NCI-H128 (cell line): Measurements from ENCODE around the gene GRK4.
"Not testable (repeated sequence)": the region's sequence is repeated elsewhere in the genome, so short reads cannot be mapped to it uniquely, and the experiment has no call there.

Experiments used
- DNase-seq: peaks from one replicate; lab custom pipeline; 2025; ENCODE audit not compliant: unreplicated experiment; lab: John Stamatoyannopoulos, UW

GRK4 gene

DNA sequence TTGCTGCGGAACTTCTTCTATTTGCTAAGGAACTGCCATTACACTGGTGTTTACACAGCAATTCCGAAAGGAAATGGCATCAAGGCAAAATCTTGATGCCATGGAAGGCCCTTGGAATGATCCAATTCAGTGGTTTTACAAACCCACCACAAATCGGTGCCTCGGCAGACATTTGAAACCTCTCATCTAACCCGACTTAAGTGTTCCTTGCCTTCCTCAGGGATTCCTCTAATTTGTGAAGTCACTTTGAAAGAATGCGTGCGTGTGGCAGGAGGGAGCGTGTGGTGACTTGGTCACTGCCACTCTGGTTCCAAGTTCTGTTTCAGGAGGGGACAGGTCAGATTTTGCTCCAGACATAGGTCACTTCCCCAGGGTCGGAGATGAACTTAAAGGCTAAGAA lies 4.9 kb upstream of the GRK4 start:
- no peak for DNase-seq

DNA sequence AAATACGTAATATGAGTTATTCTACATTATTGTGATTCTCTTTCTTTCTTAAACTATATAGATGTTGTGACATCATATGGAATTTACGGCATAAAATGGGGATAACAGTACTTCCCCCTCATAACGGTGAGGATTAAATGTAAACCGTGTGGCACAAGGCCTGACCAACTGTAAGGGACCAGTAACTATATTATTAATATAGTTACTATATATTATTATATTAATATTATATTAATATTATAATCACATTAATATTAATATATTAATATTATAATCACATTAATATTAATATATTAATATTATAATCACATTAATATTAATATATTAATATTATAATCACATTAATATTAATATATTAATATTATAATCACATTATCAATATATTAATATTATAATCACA lies 2.9 kb upstream of the GRK4 start:
- DNase-seq = not testable (repeated sequence)

DNA sequence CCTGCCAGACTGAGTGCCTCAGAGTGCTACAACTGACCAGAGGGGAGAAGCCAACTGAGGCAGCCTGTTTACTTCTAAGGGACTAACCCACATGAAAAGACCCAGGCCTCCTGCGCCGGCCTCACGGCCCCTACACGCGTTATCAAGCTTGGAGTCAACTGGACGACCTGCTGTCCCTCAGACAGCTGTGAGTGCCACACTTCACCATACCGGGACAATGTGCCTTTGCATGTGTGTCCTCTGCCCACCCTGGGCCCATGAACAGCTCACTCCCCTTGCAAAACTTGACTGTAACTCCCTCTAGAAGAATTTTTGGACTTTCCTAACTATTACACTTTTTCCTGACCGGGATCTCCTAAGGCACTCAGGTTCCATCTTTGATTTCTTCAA lies 2.0 kb upstream of the GRK4 start:
- DNase-seq = no peak

DNA sequence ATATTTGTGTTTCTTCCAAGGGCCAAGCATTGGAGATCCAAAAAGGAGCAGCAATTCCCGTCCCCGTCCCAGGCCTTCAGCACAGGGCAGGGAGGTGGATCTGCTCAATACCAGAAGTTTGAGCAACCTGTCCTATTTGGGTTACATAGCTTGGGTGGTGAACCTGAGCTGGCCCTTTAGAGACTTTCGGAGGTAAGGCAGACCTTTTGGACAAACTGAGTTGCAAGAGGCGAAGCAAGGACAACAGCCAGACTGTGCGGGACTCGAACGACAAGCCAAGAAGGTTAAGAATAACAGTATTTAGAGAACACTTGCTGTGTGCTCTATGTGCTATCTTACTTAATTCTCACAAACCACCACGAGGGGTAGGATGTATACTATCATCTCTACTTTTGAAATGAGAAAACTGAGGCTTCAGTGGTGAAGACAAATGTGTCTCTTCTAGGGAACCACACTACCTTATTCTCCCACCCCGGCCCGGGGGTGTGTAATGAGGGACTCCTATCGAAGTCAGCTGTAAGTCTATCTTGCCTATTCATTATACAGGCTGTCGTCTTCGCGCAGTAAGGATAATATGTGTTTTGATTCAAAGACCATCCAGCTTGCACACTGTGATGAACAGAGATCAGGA lies 1.4 kb upstream of the GRK4 start:
- no peak for DNase-seq

DNA sequence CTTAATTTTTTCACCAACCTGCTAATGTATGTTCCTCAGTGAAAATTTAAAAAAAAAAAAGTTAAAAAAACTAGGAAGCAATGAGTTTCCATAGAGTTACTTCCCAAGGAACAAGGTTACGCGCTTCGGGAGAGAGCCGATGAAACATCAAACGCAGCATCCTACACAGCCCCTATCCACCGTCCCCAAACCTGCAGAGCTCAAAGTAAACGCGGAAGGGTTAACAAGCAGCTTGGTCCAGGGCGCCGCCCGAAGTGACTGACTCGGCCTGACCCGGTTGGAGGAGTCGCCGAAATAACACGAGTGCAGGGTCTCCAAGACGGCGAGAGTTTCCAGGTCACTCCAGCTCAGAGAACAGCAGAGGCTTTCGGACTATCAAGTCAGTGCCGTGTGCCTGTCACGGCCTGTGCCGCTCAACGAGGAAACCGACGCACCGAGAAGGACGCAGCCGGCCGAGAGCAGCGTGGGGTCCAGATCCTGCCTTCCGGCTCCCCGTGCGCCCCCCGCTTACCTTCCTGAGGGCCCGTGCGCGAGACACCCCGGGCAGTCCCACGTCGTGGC lies 677 bp upstream of the GRK4 start:
- no peak for DNase-seq

DNA sequence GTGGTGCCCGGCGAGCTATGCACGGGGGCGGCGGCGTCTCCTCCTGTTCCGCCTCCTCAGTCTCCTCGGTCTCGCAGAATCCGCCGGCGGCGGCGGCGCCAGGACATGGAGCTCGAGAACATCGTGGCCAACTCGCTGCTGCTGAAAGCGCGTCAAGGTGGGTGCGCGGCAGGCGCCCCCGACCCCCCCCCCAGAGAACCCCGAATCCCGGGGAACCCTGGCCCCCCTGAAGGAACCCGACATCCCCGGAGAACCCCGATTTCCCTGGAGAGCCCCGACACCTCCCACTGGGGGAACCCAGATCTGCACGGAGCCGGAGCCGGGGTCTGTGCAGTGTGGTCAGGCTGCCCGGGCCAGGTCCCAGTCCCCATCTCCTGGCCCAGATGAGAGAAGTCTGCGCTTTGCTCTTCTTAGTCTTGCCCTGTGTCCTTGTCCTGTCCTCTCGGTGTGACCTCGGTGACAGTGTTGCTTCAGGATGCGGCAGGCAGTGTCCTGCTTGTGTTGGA lies 648 bp downstream of the GRK4 start:
- no peak for DNase-seq

DNA sequence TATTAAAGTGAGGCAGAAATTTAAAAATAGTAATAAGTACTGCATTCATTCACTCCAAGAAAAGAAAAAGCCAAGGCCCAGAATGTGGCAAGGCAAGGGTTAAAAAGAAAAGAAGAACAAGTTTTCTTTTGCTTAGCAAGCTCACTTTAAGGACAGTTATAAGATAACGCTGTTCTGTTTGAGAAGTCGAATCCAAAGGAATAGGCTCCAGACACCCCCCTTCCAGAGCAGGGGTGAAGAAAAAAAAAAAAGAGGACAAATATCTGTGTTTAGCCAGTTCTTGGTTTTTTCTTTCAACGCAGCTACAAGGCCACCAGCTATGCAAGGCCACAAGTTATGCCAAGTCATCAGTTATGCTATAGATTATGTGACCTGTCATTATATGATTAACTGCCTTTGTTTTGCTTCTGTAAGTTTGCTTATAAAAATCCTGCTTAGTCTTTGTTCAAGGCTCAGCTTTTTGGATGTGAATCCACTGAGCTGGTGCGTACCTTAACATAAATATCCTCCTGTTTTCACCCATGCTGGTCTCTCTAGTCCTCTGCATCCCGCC lies 1.4 kb downstream of the GRK4 start:
- DNase-seq = no peak

DNA sequence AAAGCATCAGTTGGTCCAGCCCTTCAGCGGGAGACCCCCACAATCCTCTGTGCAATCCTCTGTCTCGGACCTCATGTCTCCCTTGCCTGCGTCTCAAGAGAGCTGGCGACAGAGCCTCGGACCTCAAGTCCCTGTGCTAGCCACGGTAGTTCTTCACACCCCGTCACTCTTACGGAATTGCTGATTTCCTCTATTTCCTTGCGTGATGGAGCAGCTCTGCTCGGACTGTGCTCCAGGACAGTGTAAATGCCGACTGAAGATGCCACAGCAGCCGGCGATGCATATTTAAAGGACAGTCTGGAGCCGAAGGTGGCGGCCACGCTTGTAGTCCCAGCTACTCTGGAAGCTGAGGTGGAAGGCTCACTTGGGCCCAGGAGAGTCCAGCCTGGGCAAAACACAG lies 1.9 kb downstream of the GRK4 start:
- no peak for DNase-seq

DNA sequence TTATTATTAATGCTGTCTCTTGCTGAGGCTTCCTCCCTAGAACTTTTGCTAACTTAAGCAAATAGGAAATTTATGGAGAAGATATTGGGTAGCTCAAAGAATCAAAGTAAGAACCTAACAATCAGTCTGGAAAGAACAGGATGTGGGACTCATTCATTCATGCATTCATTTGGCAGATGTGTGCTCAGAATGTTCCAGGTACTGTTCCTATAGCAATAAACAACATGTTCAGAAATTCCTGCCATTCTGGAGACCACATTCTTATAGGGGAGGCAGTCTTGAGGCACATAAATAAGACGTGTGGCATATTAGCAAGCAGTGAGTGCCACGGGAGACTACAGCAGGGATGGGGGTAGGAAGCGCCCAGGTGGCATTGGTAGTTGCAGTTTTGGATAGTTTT lies 5.0 kb downstream of the GRK4 start:
- DNase-seq = no peak

DNA sequence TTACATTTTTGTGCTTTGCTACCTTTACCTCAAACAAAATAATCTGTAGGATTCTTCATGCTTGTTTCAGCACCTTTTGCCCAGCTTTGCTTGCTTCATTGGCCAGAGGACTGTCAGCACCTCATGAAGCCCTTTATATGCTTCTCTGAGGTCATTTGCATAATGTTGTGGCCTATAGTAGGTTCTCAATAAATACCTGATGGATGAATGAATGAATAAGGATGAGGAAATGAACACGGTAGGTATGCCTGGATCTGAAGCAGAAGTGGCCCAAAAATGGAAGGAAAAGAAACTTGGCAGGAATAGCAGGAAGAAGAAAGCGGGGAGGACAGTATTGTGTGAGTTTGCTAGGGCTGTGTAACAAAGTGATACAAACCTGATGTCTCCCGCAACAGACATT lies 7.9 kb downstream of the GRK4 start:
- DNase-seq = no peak

DNA sequence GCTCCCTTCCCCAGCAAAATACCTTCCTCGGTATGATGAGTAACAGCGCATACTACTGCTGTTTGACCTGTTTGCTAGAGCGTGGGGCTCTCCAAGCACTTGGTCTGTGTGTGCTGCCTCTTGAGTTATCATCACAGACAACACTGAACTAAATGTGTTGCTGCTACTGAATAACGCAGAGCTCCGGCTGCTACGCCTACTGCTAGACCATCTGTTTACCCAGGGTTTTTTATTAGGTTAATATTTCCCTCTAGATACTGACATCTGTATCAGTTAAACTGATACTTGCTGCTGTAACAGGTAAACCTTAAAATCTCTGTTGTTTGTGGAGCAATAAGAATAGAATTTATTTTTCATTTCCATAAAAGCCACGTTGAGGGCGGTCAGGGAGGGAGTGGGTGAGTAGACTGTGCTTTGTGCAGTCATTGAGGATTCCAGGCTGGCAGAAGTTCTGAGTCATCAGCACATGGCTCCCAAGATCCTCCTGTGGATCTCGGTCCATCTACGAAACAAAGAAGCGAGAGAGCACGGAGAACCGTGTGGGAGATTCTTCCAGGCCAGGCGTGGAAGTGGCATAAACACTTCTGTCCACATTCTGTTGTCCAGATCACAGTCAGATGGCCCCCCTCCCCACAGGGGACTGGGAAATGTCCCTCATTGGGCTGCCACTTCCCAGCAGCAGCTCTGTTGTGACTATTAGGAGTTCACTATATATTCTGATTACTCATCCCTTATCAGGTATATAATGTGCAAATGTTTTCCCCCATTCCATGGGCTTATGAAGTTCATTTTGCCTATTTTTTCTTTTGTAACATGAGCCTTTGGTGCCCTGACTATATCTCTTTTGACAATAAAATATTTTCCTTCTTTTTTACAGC lies 14.1 kb downstream of the GRK4 start:
- DNase-seq = no peak

DNA sequence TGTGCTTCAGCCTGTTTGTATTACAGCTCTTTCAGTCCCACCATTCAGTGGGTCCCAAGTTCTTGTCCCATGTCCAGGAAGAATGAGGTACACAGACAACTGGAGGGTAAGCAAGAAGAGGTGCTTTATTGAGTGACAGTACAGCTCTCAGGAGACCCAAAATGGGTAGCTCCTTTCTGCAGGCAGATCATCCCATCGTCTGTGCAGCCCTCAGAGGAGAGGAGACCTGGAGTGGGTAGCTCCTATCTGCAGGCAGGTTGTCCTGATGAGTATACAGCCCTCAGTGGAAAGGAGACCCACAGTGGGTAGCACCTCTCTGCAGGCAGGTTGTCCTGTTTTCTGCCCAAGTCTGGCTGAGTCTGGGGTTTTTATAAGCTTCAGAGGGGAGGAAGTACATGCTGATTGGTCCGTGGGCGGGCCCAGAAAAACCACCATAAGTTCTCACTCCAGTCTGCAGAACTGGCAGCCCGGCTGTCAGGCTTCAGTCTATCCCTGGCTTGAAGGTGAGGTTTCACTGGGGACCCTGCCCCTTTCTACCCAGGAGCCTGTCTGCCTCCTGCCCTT lies 18.0 kb downstream of the GRK4 start:
- no peak for DNase-seq

DNA sequence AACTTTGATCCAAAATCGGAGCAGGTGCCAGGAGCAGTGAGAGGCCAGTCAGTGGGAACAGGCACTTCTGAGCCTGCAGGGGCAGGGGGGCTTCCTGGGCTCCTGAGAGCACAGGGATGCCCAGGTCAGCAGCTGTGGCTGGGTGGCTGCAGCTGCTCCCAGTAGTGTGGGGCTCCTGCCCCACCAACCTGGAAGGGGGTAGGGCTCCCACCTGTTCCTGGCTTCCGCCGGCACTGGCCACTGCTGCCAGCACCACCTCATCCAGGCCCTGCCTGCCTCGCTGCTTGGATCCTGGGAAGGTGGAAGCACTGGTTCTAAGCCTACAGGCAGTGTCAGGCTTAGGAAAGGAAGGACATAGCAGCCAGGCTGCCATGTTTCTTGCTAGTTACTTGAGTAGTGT lies 18.6 kb downstream of the GRK4 start:
- no peak for DNase-seq

DNA sequence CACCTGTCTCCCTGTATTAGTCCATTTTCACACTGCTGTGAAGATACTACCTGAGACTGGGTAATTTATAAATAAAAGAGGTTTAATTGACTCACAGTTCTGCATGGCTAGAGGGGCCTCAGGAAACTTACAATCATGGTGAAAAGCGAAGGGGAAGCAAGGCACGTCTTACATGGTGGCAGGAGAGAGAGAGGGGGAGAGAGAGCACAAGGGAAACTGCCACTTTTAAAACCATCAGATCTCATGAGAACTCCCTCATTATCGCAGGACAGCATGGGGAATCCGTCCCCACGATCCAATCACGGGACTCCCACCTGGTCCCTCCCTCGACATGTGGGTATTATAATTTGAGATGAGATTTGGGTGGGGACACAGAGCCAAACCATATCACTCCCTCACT lies 20.3 kb downstream of the GRK4 start:
- not testable (repeated sequence) for DNase-seq

DNA sequence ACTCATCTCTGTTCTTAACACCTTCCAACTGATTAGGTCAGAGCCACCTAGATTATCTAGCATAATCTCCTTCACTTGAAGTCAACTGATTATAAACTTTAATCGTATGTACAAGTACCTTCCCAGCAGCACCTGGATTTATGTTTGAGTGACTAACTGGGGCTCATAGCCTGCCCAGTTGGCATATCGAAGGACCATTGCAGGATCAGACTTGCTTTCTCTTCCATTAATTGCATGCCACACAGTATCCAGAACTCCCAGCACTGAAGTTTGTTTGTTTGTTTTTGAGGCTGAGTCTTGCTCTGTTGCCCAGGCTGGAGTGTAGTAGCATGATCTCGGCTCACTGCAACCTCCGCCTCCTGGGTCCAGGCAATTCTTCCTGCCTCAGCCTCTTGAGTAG lies 27.9 kb downstream of the GRK4 start:
- DNase-seq = no peak

DNA sequence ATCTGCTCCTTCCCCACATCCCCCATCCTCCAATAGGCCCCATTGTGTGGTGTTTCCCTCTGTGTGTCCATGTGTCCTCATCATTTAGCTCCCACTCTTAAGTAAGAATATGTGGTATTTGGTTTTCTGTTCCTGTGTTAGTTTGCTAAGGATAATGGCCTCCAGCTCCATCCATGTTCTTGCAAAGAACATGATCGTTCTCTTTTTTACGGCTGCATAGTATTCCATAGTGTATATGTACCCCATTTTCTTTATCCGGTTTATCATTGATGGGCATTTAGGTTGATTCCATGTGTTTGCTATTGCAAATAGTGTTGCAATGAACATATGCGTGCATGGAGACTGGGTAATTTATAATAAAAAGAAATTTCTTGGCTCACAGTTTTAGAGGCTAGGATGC lies 31.5 kb downstream of the GRK4 start:
- DNase-seq = no peak

DNA sequence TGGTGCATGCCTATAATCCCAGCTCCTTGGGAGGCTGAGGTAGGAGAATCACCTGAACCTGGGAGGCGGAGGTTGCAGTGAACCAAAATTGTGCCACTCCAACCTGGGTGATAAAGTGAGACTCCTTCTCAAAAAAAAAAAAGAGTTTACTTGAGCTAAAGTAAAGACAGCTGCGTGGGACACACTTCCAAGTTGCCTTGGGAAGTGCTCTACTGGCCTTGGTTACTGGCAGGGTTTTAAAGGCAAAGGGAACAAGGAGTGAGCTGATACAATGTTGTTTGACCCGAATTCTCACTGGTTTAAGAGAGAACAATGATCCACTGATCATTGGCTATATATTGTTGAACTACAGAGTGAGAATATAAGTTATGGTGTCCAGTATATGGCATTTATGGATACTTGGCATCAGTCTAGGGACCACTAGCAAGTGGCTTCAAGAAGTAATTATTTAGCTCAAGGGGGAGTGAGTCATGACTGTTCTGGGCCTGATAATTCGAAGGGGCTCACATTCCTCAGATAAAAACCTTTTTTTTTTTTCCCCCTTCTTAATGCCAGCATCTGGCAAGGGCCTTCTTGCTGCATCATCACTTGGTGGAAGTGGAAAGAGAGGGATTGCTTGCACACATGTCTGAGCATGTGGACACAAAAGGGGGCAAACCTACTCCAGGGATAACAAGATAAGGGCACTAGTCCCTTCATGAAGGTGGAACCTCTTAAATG lies 32.3 kb downstream of the GRK4 start:
- DNase-seq = no peak

DNA sequence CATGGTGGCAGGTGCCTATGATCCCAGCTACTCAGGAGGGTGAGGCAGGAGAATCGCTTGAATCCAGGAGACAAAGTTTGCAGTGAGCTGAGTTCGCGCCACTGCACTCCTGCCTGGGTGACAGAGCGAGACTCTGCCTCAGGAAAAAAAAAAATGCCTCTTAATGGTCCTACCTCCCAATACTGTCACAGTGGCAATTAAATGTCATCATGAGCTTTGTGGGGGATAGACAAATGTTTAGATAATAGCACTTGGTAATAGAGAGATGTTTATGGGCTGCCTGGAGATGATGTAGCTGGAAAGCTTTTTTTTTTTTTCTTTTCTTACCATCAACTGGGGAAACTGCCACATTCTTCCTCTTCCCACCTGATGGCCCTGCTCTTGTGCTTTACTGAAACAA lies 33.0 kb downstream of the GRK4 start:
- DNase-seq = no peak

DNA sequence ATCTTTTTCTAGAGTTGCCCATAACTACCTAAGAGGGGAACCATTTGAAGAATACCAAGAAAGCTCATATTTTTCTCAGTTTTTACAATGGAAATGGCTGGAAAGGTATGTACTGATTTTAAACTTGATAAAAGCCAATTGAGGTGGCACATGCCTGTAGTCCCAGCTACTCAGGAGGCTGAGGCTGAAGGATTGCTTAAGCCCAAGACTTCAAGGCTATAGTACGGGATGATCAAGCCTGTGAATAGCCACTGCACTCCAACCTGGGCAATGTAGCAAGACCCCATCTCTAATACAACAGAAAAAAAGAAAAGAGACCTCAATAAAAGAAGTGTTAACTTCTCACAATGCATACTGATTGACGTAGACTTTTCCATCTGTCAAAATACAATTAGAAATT lies 44.4 kb downstream of the GRK4 start:
- DNase-seq = no peak

DNA sequence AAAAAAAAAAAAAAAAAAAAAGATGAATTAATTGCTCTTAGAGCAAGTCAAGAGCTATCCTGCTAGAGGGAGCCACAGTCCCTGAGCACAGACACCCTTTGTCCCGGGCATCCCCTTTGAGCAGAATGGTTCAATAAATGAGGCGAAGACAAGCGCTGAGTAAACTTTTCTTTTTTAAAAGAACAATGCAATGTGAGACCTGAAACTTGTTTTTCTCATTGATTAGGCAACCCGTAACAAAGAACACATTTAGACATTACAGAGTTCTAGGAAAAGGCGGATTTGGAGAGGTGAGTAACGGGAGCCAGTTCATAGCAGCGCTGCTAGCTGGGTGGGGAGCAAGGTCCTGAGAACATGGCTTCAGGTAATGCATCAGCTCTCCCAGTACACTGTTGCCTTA lies 46.1 kb downstream of the GRK4 start:
- peak; percentile 3 for DNase-seq

DNA sequence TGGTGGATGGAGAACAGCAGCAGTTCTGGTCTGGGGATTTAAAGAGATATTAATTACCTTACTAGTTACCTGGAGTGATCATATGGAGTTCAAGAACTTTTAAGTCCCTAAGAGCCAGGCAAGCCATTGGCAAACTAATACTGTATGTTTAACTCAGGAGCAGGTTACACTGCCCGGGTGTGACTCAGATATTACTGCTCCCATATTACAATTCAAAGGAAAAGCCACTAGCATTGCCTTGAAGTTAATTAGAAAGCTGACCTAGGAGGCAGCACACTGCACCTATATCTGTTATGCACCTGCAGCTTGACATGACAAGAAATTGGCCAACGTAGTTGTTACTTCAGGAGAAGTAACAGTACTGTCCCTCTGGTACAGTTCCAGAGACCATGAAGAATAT lies 47.2 kb downstream of the GRK4 start:
- DNase-seq = no peak
